HEK293 (cell line): ENCODE results near the gene DHRS7.

Experiments
- CTCF ChIP-seq: fragments of 450-650 bp; formaldehyde crosslinking; IDR thresholded peaks from 2 replicates; pipeline ENCODE4 v1.5.1; 2016; ENCODE audit warnings: missing biosample characterization, missing genetic modification characterization
- HOXA7 ChIP-seq: sonication (generic); formaldehyde crosslinking; IDR thresholded peaks from 2 replicates; pipeline ENCODE4 v1.8.1; 2022; ENCODE audit warnings: missing genetic modification reagents, borderline replicate concordance
- KLF10 ChIP-seq: fragments of 450-650 bp; IDR thresholded peaks from 2 replicates; pipeline ENCODE4 v1.5.1; 2018; ENCODE audit warnings: missing biosample characterization, mild to moderate bottlenecking, missing genetic modification characterization
- PATZ1 ChIP-seq: fragments of 450-650 bp; formaldehyde crosslinking; IDR thresholded peaks from 2 replicates; pipeline ENCODE4 v1.5.1; 2016; ENCODE audit warnings: missing biosample characterization, missing genetic modification characterization
- PBX3 ChIP-seq: sonication (generic); formaldehyde crosslinking; IDR thresholded peaks from 2 replicates; pipeline ENCODE4 v1.8.1; 2022; ENCODE audit warnings: mild to moderate bottlenecking, moderate library complexity, missing genetic modification reagents
- PRDM2 ChIP-seq: fragments of 450-650 bp; formaldehyde crosslinking; IDR thresholded peaks from 2 replicates; pipeline ENCODE4 v1.5.1; 2016; ENCODE audit warnings: missing biosample characterization, missing genetic modification characterization, borderline replicate concordance
- REST ChIP-seq: fragments of 450-650 bp; formaldehyde crosslinking; IDR thresholded peaks from 2 replicates; pipeline ENCODE4 v1.5.1; 2016; ENCODE audit warnings: missing biosample characterization, missing genetic modification characterization
- YY1 ChIP-seq: fragments of 450-650 bp; formaldehyde crosslinking; IDR thresholded peaks from 2 replicates; pipeline ENCODE4 v1.5.1; 2018; ENCODE audit warnings: missing biosample characterization, missing genetic modification characterization
- ZBTB21 ChIP-seq: fragments of 450-650 bp; formaldehyde crosslinking; IDR thresholded peaks from 2 replicates; pipeline ENCODE4 v1.5.1; 2017; ENCODE audit warnings: missing biosample characterization, missing genetic modification characterization
- ZNF302 ChIP-seq: fragments of 450-650 bp; formaldehyde crosslinking; IDR thresholded peaks from 2 replicates; pipeline ENCODE4 v1.5.1; 2016; ENCODE audit warnings: missing biosample characterization, missing genetic modification characterization, low read depth
- ZNF747 ChIP-seq: fragments of 450-650 bp; formaldehyde crosslinking; IDR thresholded peaks from 2 replicates; pipeline ENCODE4 v1.5.1; 2016; ENCODE audit warnings: missing biosample characterization, missing genetic modification characterization

GRCh38 chr14:60188696-60189095 lies 23.5 kb upstream of the DHRS7 start:
- TF ChIP-seq ZBTB21 (tag by site-specific recombination): no peak
- TF ChIP-seq KLF10: no peak
- TF ChIP-seq YY1 (tag by site-specific recombination): no peak
- no peak for TF ChIP-seq CTCF
- no peak for TF ChIP-seq PBX3
- TF ChIP-seq PATZ1 (tag by site-specific recombination): no peak
- TF ChIP-seq HOXA7 (CRISPR knock-in tag): no peak
- no peak for TF ChIP-seq ZNF747 (tag by site-specific recombination)
- TF ChIP-seq PRDM2 (tag by site-specific recombination): no peak
- no peak for TF ChIP-seq ZNF302 (tag by site-specific recombination)
- TF ChIP-seq REST (tag by site-specific recombination): no peak
